HG02840 (cell line): Measurements from ENCODE around the gene SIK3.
A peak's percentile ranks its signal among the peaks of the same experiment; 100 is the strongest.
"Not testable (repeated sequence)": the region's sequence is repeated elsewhere in the genome, so short reads cannot be mapped to it uniquely, and the experiment has no call there.

ENCODE experiments used
- ATAC-seq: cut with Tn5 transposase; IDR thresholded peaks from one replicate; pipeline ENCODE4 v1.9.1; 2021; ENCODE audit warnings: mild to moderate bottlenecking, moderate library complexity, moderate number of reproducible peaks; ENCODE audit not compliant: unreplicated experiment, low FRiP score

The SIK3 gene

GRCh38 chr11:117098269-117099232 lies at the start of gene SIK3:
TSS of gene SIK3 (minus strand) at chr11:117098428. CDS start at chr11:117098415, 13 bp downstream.
- peak; percentile 83 for ATAC-seq

- no peak for ATAC-seq
These were observed 48.3 kb upstream of the SIK3 start for GRCh38 chr11:117146521-117146920.

GRCh38 chr11:117145393-117145761 lies 47.1 kb upstream of the SIK3 start:
- no peak for ATAC-seq

- ATAC-seq, result peak; percentile 56
These were observed 46.5 kb upstream of the SIK3 start for GRCh38 chr11:117144477-117145392.

- peak; percentile 94 for ATAC-seq
These were observed 45.7 kb upstream of the SIK3 start, which contains the start of gene PAFAH1B2 for GRCh38 chr11:117143871-117144476. TSS of gene PAFAH1B2 (plus strand) at chr11:117144287. CDS start at chr11:117152448, 8,161 bp downstream.

- ATAC-seq, result no peak
These were observed 45.2 kb upstream of the SIK3 start for GRCh38 chr11:117143390-117143789.

- ATAC-seq, result not testable (repeated sequence)
These were observed 39.2 kb upstream of the SIK3 start for GRCh38 chr11:117137223-117138086.

- ATAC-seq, result not testable (repeated sequence)
These were observed 36.8 kb upstream of the SIK3 start for GRCh38 chr11:117134979-117135378.

GRCh38 chr11:117134431-117134830 lies 36.2 kb upstream of the SIK3 start:
- ATAC-seq, result no peak

- ATAC-seq, result no peak
These were observed 32.7 kb upstream of the SIK3 start for GRCh38 chr11:117130879-117131278.

GRCh38 chr11:117130396-117130795 lies 32.2 kb upstream of the SIK3 start:
- ATAC-seq, result not testable (repeated sequence)

GRCh38 chr11:117128289-117128688 lies 30.1 kb upstream of the SIK3 start:
- no peak for ATAC-seq

GRCh38 chr11:117127171-117127901 lies 29.1 kb upstream of the SIK3 start:
- ATAC-seq, result no peak

GRCh38 chr11:117126223-117126965 lies 28.2 kb upstream of the SIK3 start:
- ATAC-seq, result no peak

- no peak for ATAC-seq
These were observed 24.3 kb upstream of the SIK3 start for GRCh38 chr11:117122556-117122955.

GRCh38 chr11:117121176-117121575 lies 22.9 kb upstream of the SIK3 start:
- ATAC-seq, result no peak

GRCh38 chr11:117117681-117118080 lies 19.5 kb upstream of the SIK3 start:
- no peak for ATAC-seq

GRCh38 chr11:117112939-117113338 lies 14.7 kb upstream of the SIK3 start:
- ATAC-seq, result not testable (repeated sequence)
